ENCODE results near the gene PAX5.
"Not testable (repeated sequence)": the region's sequence is repeated elsewhere in the genome, so short reads cannot be mapped to it uniquely, and the experiment has no call there.

GRCh38 chr9:36869605-36870004 is 164.5 kb downstream of the PAX5 start:
- TF ChIP-seq CTCF, POLR2A (IDR thresholded peaks at IDR 0.05): not testable (repeated sequence)

All from breast epithelium (tissue), 3 donors.